ENCODE results near the gene FERMT3. TPM values are rescaled to one million over a fixed set of nuclear protein-coding genes. Genes with fewer than 3 reads are reported as not detected.

The FERMT3 gene
- total and polyA plus RNA-seq, 2 of the 8 experiments (the other 6 are each of a cell fraction or from before 2014, with no cell fraction given), result 1.4 to 3.7 TPM

- TF ChIP-seq SIRT6 (IDR thresholded peaks at IDR 0.05; ENCODE audit: low read length) (no peak), KDM5A (IDR thresholded peaks at IDR 0.05; ENCODE audit: low read length) (no peak), JUN (IDR thresholded peaks at IDR 0.05; ENCODE audit: low read depth, low read length) (no peak)
Measured at GRCh38 chr11:64192434-64192833, 14.1 kb upstream of the FERMT3 start (continued).

Measured in H1 (cell line).